K562 (cell line): ENCODE results near the gene FAM186B. TPM values are rescaled to one million over a fixed set of nuclear protein-coding genes. Genes with fewer than 3 reads are reported as not detected.
A peak's percentile ranks its signal among the peaks of the same experiment; 100 is the strongest.

Source experiments
- ATAC-seq: fragments of 200-7000 bp; cut with Tn5 transposase; 3 replicates; pipeline ENCODE4 v1.9.1; 2020; ENCODE audit warnings: moderate library complexity
- BruUV-seq: library from RNA; stranded (reverse); fragments of 400-500 nt; replicated peaks from 2 replicates; lab custom pipeline; 2021; lab: Mats Ljungman, UMichigan
- CTCF ChIA-PET: fragments of 300-600 bp; formaldehyde crosslinking; extraction: SDS; loops from one replicate; lab custom pipeline; 2021; ENCODE audit warnings: low intra/inter-chr PET ratio; lab: Yijun Ruan, JAX
- POLR2A ChIA-PET: fragments of 300-600, 350-650 bp; sonication (Branson Sonifier 250); formaldehyde crosslinking; extraction: SDS; loops from one replicate; lab custom pipeline; 2021; ENCODE audit warnings: antibody characterized with exemption, inconsistent platforms; lab: Yijun Ruan, JAX
- DNase-seq, 4 experiments: peaks; one replicate each; pipeline versions ENCODE4 v3.0.0 to v3.0.0-alpha.2; 2011 to 2018; ENCODE audit warnings: low spot score in 3 of 4, mixed read lengths in 3 of 4; ENCODE audit errors: extremely low read depth in 1 of 4
- FAIRE-seq: peaks from 2 replicates; lab custom pipeline; 2011; peaks lifted over from hg19 to GRCh38; lab: Jason Lieb, UNC
- H2AFZ ChIP-seq: 2 replicates; pipeline ENCODE4 v1.6.0; 2011; ENCODE audit warnings: low read depth, low read length, control low read depth, inconsistent platforms
- H3K27ac ChIP-seq: fragments of 200-600 bp; 3 replicates; pipeline ENCODE4 v1.8.0; 2011; ENCODE audit warnings: low read depth, mild to moderate bottlenecking, control low read depth, inconsistent platforms, low read length, moderate library complexity, mixed read lengths; ENCODE audit errors: extremely low read depth
- H3K27me3 ChIP-seq, 2 experiments: fragments of 300-600 bp in 1 of 2; 2 replicates in 1 of 2; 3 replicates in 1 of 2; pipeline versions ENCODE4 v1.6.0 to v1.8.0; 2011; ENCODE audit warnings: inconsistent platforms in 2 of 2, low read length in 2 of 2, mild to moderate bottlenecking in 1 of 2, mixed read lengths in 1 of 2, moderate library complexity in 1 of 2; ENCODE audit not compliant: control insufficient read depth in 2 of 2, insufficient read depth in 2 of 2
- H3K36me3 ChIP-seq: fragments of 300-600 bp; 3 replicates; pipeline ENCODE4 v1.8.0; 2011; ENCODE audit warnings: mild to moderate bottlenecking, low read length, inconsistent platforms; ENCODE audit not compliant: control insufficient read depth, insufficient read depth
- H3K4me1 ChIP-seq, 2 experiments: fragments of 200-600 bp in 1 of 2; replicated peaks in 1 of 2; 2 replicates in 1 of 2; 3 replicates in 1 of 2; pipeline versions ENCODE4 v1.5.1 to v1.8.0; 2011; ENCODE audit warnings: inconsistent platforms in 2 of 2, low read length in 2 of 2, mild to moderate bottlenecking in 1 of 2, mixed read lengths in 1 of 2, moderate library complexity in 1 of 2; ENCODE audit not compliant: control insufficient read depth in 2 of 2, insufficient read depth in 2 of 2
- H3K4me2 ChIP-seq: 2 replicates; pipeline ENCODE4 v1.6.1; 2011; ENCODE audit warnings: low read length, control low read depth, inconsistent platforms, mixed read lengths; ENCODE audit not compliant: insufficient read depth
- H3K4me3 ChIP-seq: fragments of 200-600 bp; sonication (generic), shearing (Covaris generic); 2 replicates; pipeline ENCODE4 v1.5.1; 2016; ENCODE audit warnings: control low read depth, inconsistent platforms
- H3K79me2 ChIP-seq: fragments of 200-600 bp; 3 replicates; pipeline ENCODE4 v1.8.0; 2011; ENCODE audit warnings: low read length, inconsistent platforms; ENCODE audit not compliant: control insufficient read depth, insufficient read depth
- H3K9ac ChIP-seq, 2 experiments: 2 replicates each; pipeline versions ENCODE4 v1.6.0 to v1.6.1; 2011; ENCODE audit warnings: low read depth in 2 of 2, low read length in 2 of 2, control low read depth in 1 of 2, inconsistent platforms in 1 of 2, mild to moderate bottlenecking in 1 of 2, mixed read lengths in 1 of 2; ENCODE audit not compliant: insufficient read depth in 1 of 2
- H3K9me1 ChIP-seq: one replicate; pipeline ENCODE4 v1.6.0; 2011; ENCODE audit warnings: inconsistent platforms, mild to moderate bottlenecking, low read length, moderate library complexity; ENCODE audit not compliant: control insufficient read depth, insufficient read depth
- H3K9me3 ChIP-seq: replicated peaks from 2 replicates; pipeline ENCODE4 v1.5.1; 2011; ENCODE audit warnings: low read depth, low read length, inconsistent platforms; ENCODE audit not compliant: control insufficient read depth, insufficient read depth
- H4K20me1 ChIP-seq: replicated peaks from 2 replicates; pipeline ENCODE4 v1.6.1; 2011; ENCODE audit warnings: low read length, inconsistent platforms, mixed read lengths; ENCODE audit not compliant: control insufficient read depth, insufficient read depth
- CBX2 ChIP-seq: fragments of 200-600 bp; sonication (generic); IDR thresholded peaks from one replicate; pipeline ENCODE4 v1.6.1; 2012; ENCODE audit warnings: mild to moderate bottlenecking, low read length, inconsistent platforms; ENCODE audit not compliant: insufficient read depth, poor library complexity, severe bottlenecking
- CCAR2 ChIP-seq: fragments of 200-400 bp; formaldehyde crosslinking; IDR thresholded peaks from 2 replicates; pipeline ENCODE4 v1.6.1; 2017; ENCODE audit warnings: mild to moderate bottlenecking, low read depth, low read length
- CREBBP ChIP-seq: IDR thresholded peaks from one replicate; pipeline ENCODE4 v1.6.1; 2012; ENCODE audit warnings: low read depth, mild to moderate bottlenecking, control low read depth, inconsistent platforms, low read length
- EGR1 ChIP-seq: fragments of 450-650 bp; conservative IDR thresholded peaks from 2 replicates; pipeline ENCODE4 v1.6.1; 2017; ENCODE audit warnings: mild to moderate bottlenecking
- ETS2 ChIP-seq: IDR thresholded peaks from 2 replicates; pipeline ENCODE4 v1.6.1; 2016; ENCODE audit warnings: borderline replicate concordance, missing genetic modification characterization, mild to moderate bottlenecking, moderate library complexity, missing compliant biosample characterization; ENCODE audit not compliant: poor library complexity, severe bottlenecking
- HIVEP1 ChIP-seq: fragments of 250-450 bp; sonication (Bioruptor Pico); IDR thresholded peaks from 2 replicates; pipeline ENCODE4 v1.4.0; 2020; ENCODE audit warnings: mild to moderate bottlenecking
- ILF3 ChIP-seq: fragments of 450-650 bp; IDR thresholded peaks from 2 replicates; pipeline ENCODE4 v1.6.1; 2018; ENCODE audit warnings: antibody characterized with exemption, mild to moderate bottlenecking, moderate library complexity, borderline replicate concordance
- KAT8 ChIP-seq: fragments of 450-650 bp; IDR thresholded peaks from 2 replicates; pipeline ENCODE4 v1.6.1; 2016; ENCODE audit warnings: low read depth, mild to moderate bottlenecking
- SIRT6 ChIP-seq: IDR thresholded peaks from one replicate; pipeline ENCODE4 v1.6.1; 2012; ENCODE audit warnings: low read depth, mild to moderate bottlenecking, control low read depth, inconsistent platforms, low read length, moderate library complexity
- SMAD4 ChIP-seq: fragments of 250-450 bp; sonication (Bioruptor Pico); conservative IDR thresholded peaks from 2 replicates; pipeline ENCODE4 v1.8.0; 2021; ENCODE audit warnings: inconsistent platforms, mild to moderate bottlenecking, moderate library complexity
- SNIP1 ChIP-seq: fragments of 450-650 bp; IDR thresholded peaks from 2 replicates; pipeline ENCODE4 v1.7.1; 2017; ENCODE audit warnings: low read depth, mild to moderate bottlenecking
- TAF15 ChIP-seq: fragments of 200-400 bp; formaldehyde crosslinking; IDR thresholded peaks from 2 replicates; pipeline ENCODE4 v1.6.1; 2017; ENCODE audit warnings: mild to moderate bottlenecking, low read depth, low read length, moderate library complexity
- U2AF2 ChIP-seq: fragments of 200-400 bp; formaldehyde crosslinking; optimal IDR thresholded peaks from 2 replicates; pipeline ENCODE3; 2017; ENCODE audit warnings: low read depth, mild to moderate bottlenecking, low read length
- WHSC1 ChIP-seq: IDR thresholded peaks from one replicate; pipeline ENCODE4 v1.6.1; 2012; ENCODE audit warnings: low read length, control low read depth, inconsistent platforms
- ZBTB7A ChIP-seq: IDR thresholded peaks from 2 replicates; pipeline ENCODE4 v1.6.1; 2011; ENCODE audit warnings: low read depth, mild to moderate bottlenecking, low read length, moderate library complexity, borderline replicate concordance; ENCODE audit not compliant: control insufficient read depth
- ZFPM2 ChIP-seq: fragments of 250-450 bp; sonication (Bioruptor Pico); IDR thresholded peaks from 2 replicates; pipeline ENCODE4 v1.5.1; 2022; ENCODE audit warnings: mild to moderate bottlenecking
- ZNF263 ChIP-seq: sonication (generic); formaldehyde crosslinking; IDR thresholded peaks from 2 replicates; pipeline ENCODE4 v1.8.0; 2022; ENCODE audit warnings: mild to moderate bottlenecking, missing genetic modification reagents, borderline replicate concordance
- ZNF583 ChIP-seq: fragments of 250-450 bp; sonication (Bioruptor Pico); IDR thresholded peaks from 2 replicates; pipeline ENCODE4 v1.4.0; 2020
- ZZZ3 ChIP-seq: fragments of 450-650 bp; IDR thresholded peaks from 2 replicates; pipeline ENCODE4 v1.6.1; 2016; ENCODE audit warnings: antibody characterized with exemption, mild to moderate bottlenecking, moderate library complexity
- WGBS: fragments of 100-300 bp; shearing (Covaris generic); methylation state at CpG from one replicate; pipeline ENCODE4 v1.1.6; 2016; ENCODE audit warnings: low coverage, mixed read lengths; ENCODE audit not compliant: insufficient coverage; ENCODE audit errors: missing lambda C conversion rate; 5-methylcytosine and 5-hydroxymethylcytosine counted together
- in situ Hi-C: fragments of 300-500 bp; cut with MboI; formaldehyde crosslinking; loops from 4 replicates; pipeline ENCODE4 v1.15.0; 2018; ENCODE audit warnings: inconsistent platforms, mixed read lengths
- intact Hi-C: fragments of 100-400 bp; cut with micrococcal nuclease; formaldehyde crosslinking; loops from 2 replicates; pipeline ENCODE4 v1.14.2; 2022
- polyA plus RNA-seq, 8 experiments: library from polyadenylated mRNA; depleted of rRNA in 4 of 8; stranded (reverse) in 5 of 8; unstranded in 3 of 8; fragments of >200 nt; fragmentation: Nextera tagmentation in 2 of 8; fragmentation: Illumina TruSeq in 1 of 8; extraction: Ambion mirVana in 2 of 8; extraction: Trizol in 1 of 8; gene quantifications; 2 replicates each; pipeline versions ENCODE4 v1.2.1 to v1.2.3, GENCODE V29; 2011 to 2014; ENCODE audit warnings: inconsistent platforms in 1 of 8, missing spikeins in 1 of 8
- total RNA-seq, 7 experiments: library from RNA; depleted of rRNA in 6 of 7; stranded (reverse); fragments of >200 nt in 6 of 7; fragmentation: Illumina TruSeq in 2 of 7; extraction: Trizol in 2 of 7; gene quantifications; 2 replicates each; pipeline versions ENCODE4 v1.2.1 to v1.2.3, GENCODE V29; 2011 to 2021; ENCODE audit warnings: low replicate concordance in 1 of 7
- TF ChIP-seq, protein P1 (sequence below): fragments of 450-650 bp; formaldehyde crosslinking; IDR thresholded peaks from 2 replicates; pipeline ENCODE4 v1.4.0; 2020; ENCODE audit warnings: mild to moderate bottlenecking, moderate library complexity

The FAM186B gene
- total and polyA plus RNA-seq, 9 of the 15 experiments (the other 6 are each of a cell fraction or from before 2014, with no cell fraction given), result 0.07 to 0.42 (median 0.15) TPM

GRCh38 chr12:49548481-49548821 is 57.0 kb downstream of the FAM186B start:
- DNase-seq (no peak), ATAC-seq (no peak), FAIRE-seq (no peak)
- no peak overlapping the region for H3K27ac ChIP-seq
- no peak for TF ChIP-seq CCAR2
- TF ChIP-seq, protein P1, sequence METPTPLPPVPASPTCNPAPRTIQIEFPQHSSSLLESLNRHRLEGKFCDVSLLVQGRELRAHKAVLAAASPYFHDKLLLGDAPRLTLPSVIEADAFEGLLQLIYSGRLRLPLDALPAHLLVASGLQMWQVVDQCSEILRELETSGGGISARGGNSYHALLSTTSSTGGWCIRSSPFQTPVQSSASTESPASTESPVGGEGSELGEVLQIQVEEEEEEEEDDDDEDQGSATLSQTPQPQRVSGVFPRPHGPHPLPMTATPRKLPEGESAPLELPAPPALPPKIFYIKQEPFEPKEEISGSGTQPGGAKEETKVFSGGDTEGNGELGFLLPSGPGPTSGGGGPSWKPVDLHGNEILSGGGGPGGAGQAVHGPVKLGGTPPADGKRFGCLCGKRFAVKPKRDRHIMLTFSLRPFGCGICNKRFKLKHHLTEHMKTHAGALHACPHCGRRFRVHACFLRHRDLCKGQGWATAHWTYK (CRISPR knock-in tag), result no peak
- no peak for TF ChIP-seq ZZZ3
- TF ChIP-seq ZFPM2 (CRISPR knock-in tag), result no peak
- TF ChIP-seq SMAD4 (CRISPR knock-in tag), result no peak
- TF ChIP-seq KAT8, result no peak
- no peak for TF ChIP-seq ILF3
- TF ChIP-seq SIRT6, result no peak
- no peak for TF ChIP-seq SNIP1
- no peak for TF ChIP-seq WHSC1
- no peak for TF ChIP-seq CREBBP
- no peak for TF ChIP-seq ZNF263 (CRISPR knock-in tag)
- no peak for TF ChIP-seq TAF15
- TF ChIP-seq ZNF583 (CRISPR knock-in tag), result no peak
- TF ChIP-seq ZBTB7A, result no peak
- no peak for TF ChIP-seq CBX2
- no peak for TF ChIP-seq EGR1
- TF ChIP-seq ETS2, result no peak
- TF ChIP-seq HIVEP1 (CRISPR knock-in tag), result no peak
- TF ChIP-seq U2AF2, result no peak
- no peaks in the 10 kb centered on the region for H3K9me3 ChIP-seq
- H3K9me1 ChIP-seq, result peaks cover 3% of the 10 kb centered on the region
- BruUV-seq, result no TSS peak
- H2AFZ ChIP-seq, result no peak overlapping the region
- peak overlapping the region; percentile 58; the same call in 1 of the 2 replicates for H3K4me2 ChIP-seq
- H3K4me3 ChIP-seq, result no peak overlapping the region
- H4K20me1 ChIP-seq, result 0 out of 2 replicates have a peak, but pooled peaks cover 3% of the 10 kb centered on the region
- 35% methylated on average over 7 of the region's 8 CpGs for WGBS
- peaks cover 13 to 58% of the 10 kb centered on the region in 2 experiments; a peak in 4 of 5 replicates for H3K27me3 ChIP-seq
- CTCF ChIA-PET, result no interaction called here
- intact Hi-C loops, result no loop called here
- no peaks in the 10 kb centered on the region for H3K79me2 ChIP-seq
- POLR2A ChIA-PET, result interaction anchor here (0.7 kb wide), 1 partner anchor 16 kb away, joined by 4 read pairs; no protein-coding TSS in a partner anchor
- in situ Hi-C loops, result no loop called here
- H3K9ac ChIP-seq, result peak overlapping the region in 1 of 2 experiments; percentile 65; a peak in 2 of 4 replicates
- H3K4me1 ChIP-seq, result peaks cover 0 to 17% of the 10 kb centered on the region in 2 experiments; a peak in 3 of 5 replicates
- no peaks in the 10 kb centered on the region for H3K36me3 ChIP-seq
